Activated CD8-positive, alpha-beta memory T cell treated with anti-CD3 and anti-CD28 coated beads, Interleukin-2, amount 50 U/mL, for 24 hours (primary cell): Measurements from ENCODE around the gene BCAT1.

ENCODE experiments used
- DNase-seq: peaks from one replicate; pipeline ENCODE4 v3.0.0-alpha.2; 2020; ENCODE audit errors: extremely low read depth

The BCAT1 gene

DNA sequence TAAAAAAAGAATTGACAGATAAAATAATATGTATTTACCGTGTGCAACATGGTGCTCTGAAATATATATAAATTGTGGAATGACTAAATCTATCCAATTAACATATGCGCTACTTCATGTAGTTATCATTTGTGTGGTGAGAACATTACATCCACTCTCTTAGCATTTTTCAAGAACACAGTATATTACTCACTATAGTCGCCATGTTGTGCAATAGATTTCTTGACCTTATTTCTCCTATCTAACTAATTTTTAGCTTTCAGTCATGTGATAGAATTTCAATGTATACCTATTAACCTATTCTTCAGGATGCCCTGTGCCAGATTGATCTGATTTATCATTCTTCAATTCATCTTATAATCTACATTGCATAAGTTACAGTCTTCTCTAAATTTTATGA lies 178.6 kb downstream of the BCAT1 start:
- DNase-seq, result no peak

- DNase-seq, result no peak
Measured at GRCh38 chr12:24769682-24770081, 179.2 kb downstream of the BCAT1 start.

GRCh38 chr12:24768415-24768814 lies 180.5 kb downstream of the BCAT1 start:
- DNase-seq, result no peak

DNA sequence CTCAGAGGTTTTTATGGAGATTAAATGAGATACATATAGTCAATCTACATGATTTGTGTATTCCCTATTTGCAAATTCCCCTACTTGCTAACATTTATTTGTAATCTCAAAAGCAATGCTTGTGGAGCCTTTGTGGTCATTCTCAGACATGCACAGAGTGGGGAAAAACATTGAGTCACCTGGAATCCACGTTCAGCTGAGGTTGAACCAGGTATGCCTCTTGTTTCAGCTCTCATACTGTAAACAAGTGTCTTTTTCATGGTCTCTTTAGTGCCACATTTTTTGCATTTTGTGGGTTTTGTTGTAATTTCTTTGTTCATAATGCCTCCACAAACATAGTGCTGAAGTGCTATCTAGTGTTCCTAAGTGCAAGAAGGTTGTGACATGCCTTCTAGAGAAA lies 181.9 kb downstream of the BCAT1 start:
- no peak for DNase-seq

DNA sequence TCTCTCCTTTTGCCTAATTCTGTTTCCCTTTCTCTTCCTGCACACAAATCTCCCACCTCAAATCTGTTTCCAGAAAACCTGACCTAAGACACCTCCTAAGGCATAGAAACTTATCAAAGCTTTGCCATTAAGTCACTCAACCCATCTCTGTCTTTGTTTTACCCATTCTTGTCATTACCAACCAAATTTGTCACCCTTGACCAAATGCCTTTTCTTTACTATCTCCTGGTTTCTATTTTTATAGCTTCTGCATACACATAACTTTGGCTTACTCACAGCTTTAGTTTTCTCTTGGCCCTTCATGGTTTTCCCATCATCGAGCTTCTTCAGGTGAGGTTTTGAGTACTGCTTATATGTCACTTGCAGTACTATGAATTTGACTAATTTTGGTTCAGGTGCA lies 184.2 kb downstream of the BCAT1 start:
- DNase-seq, result no peak

GRCh38 chr12:24760606-24761378 lies 188.1 kb downstream of the BCAT1 start:
- DNase-seq, result no peak

DNA sequence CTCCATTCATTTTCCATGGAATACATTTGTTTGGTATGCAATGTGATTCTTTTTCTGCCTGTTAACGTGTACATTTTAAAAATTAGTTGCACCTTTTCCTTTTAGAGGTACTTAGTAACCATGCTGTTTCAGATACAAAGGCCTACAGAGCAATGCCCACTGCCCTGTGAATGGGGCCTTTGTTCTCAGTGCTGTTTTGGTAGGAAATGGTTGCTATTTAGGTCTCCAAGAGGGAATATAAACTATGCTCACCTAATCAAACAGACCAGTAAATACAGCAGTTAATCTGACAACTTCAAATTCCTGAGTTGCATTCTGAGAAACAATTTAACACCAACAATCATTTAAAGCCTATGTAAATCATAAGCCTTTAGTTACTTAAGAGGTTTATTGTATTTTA lies 188.7 kb downstream of the BCAT1 start:
- no peak for DNase-seq
